GM18873 (cell line): ENCODE results near the gene DPP3.
"Not testable (repeated sequence)": the region's sequence is repeated elsewhere in the genome, so short reads cannot be mapped to it uniquely, and the experiment has no call there.

ENCODE experiments used
- ATAC-seq: cut with Tn5 transposase; IDR thresholded peaks from one replicate; pipeline ENCODE4 v1.9.1; 2021; ENCODE audit warnings: mild to moderate bottlenecking, moderate library complexity, moderate number of reproducible peaks; ENCODE audit not compliant: unreplicated experiment, low FRiP score

The DPP3 gene

GRCh38 chr11:66462911-66463310 lies 17.3 kb upstream of the DPP3 start:
- no peak for ATAC-seq

GRCh38 chr11:66464116-66464515 lies 16.1 kb upstream of the DPP3 start:
- not testable (repeated sequence) for ATAC-seq

GRCh38 chr11:66464916-66465315 lies 15.3 kb upstream of the DPP3 start:
- no peak for ATAC-seq

GRCh38 chr11:66465373-66466224 lies 14.6 kb upstream of the DPP3 start:
- ATAC-seq = no peak

- no peak for ATAC-seq
Observed at GRCh38 chr11:66466225-66467033, 13.8 kb upstream of the DPP3 start, which contains the start of gene PELI3. Gene PELI3, plus strand, starts transcription at chr11:66466905. Its CDS starts 1,224 bp downstream, at chr11:66468129.

- ATAC-seq = no peak
Observed at GRCh38 chr11:66467034-66467659, 13.1 kb upstream of the DPP3 start.

- ATAC-seq = no peak
Observed at GRCh38 chr11:66467756-66468155, 12.5 kb upstream of the DPP3 start.

GRCh38 chr11:66468691-66469090 lies 11.5 kb upstream of the DPP3 start:
- ATAC-seq = no peak

- no peak for ATAC-seq
Observed at GRCh38 chr11:66469441-66469840, 10.8 kb upstream of the DPP3 start.

- ATAC-seq = no peak
Observed at GRCh38 chr11:66470015-66470414, 10.2 kb upstream of the DPP3 start.

- ATAC-seq = no peak
Observed at GRCh38 chr11:66471142-66471541, 9.1 kb upstream of the DPP3 start.

- ATAC-seq = no peak
Observed at GRCh38 chr11:66472054-66472453, 8.2 kb upstream of the DPP3 start.

GRCh38 chr11:66473167-66473566 lies 7.1 kb upstream of the DPP3 start:
- ATAC-seq = no peak

GRCh38 chr11:66473608-66474515 lies 6.4 kb upstream of the DPP3 start:
- no peak for ATAC-seq

- no peak for ATAC-seq
Observed at GRCh38 chr11:66475349-66476172, 4.7 kb upstream of the DPP3 start.

- ATAC-seq = no peak
Observed at GRCh38 chr11:66476173-66476840, 3.9 kb upstream of the DPP3 start.

- no peak for ATAC-seq
Observed at GRCh38 chr11:66476841-66477251, 3.4 kb upstream of the DPP3 start.
